Measurements from ENCODE around the gene ACSL3.
"Not testable (repeated sequence)": the region's sequence is repeated elsewhere in the genome, so short reads cannot be mapped to it uniquely, and the experiment has no call there.

Gene ACSL3

GRCh38 chr2:222860740-222861410 is at the start of gene ACSL3:
ACSL3 (plus strand) TSS chr2:222861036; CDS start chr2:222908773, 47,737 bp downstream.
- DNase-seq = peak; percentile 88

GRCh38 chr2:222811828-222812227 is 49.0 kb upstream of the ACSL3 start:
- no peak for DNase-seq

GRCh38 chr2:222813177-222813843 is 47.5 kb upstream of the ACSL3 start:
- no peak for DNase-seq

- DNase-seq = no peak
Observed at GRCh38 chr2:222819722-222820333, 41.0 kb upstream of the ACSL3 start.

- DNase-seq = no peak
Observed at GRCh38 chr2:222823183-222823930, 37.5 kb upstream of the ACSL3 start.

GRCh38 chr2:222825031-222825430 is 35.8 kb upstream of the ACSL3 start:
- DNase-seq = no peak

- DNase-seq = no peak
Observed at GRCh38 chr2:222827417-222827816, 33.4 kb upstream of the ACSL3 start.

- no peak for DNase-seq
Observed at GRCh38 chr2:222828572-222828971, 32.3 kb upstream of the ACSL3 start.

GRCh38 chr2:222830164-222830563 is 30.7 kb upstream of the ACSL3 start:
- no peak for DNase-seq

GRCh38 chr2:222833410-222833809 is 27.4 kb upstream of the ACSL3 start:
- DNase-seq = no peak

GRCh38 chr2:222835143-222835822 is 25.6 kb upstream of the ACSL3 start:
- no peak for DNase-seq

- no peak for DNase-seq
Observed at GRCh38 chr2:222835823-222836151, 25.0 kb upstream of the ACSL3 start.

GRCh38 chr2:222837643-222838056 is 23.2 kb upstream of the ACSL3 start:
- DNase-seq = no peak

- DNase-seq = no peak
Observed at GRCh38 chr2:222840060-222840802, 20.6 kb upstream of the ACSL3 start.

- DNase-seq = no peak
Observed at GRCh38 chr2:222842491-222843174, 18.2 kb upstream of the ACSL3 start.

- DNase-seq = no peak
Observed at GRCh38 chr2:222844323-222844722, 16.5 kb upstream of the ACSL3 start.

GRCh38 chr2:222845314-222845713 is 15.5 kb upstream of the ACSL3 start:
- not testable (repeated sequence) for DNase-seq

- DNase-seq = no peak
Observed at GRCh38 chr2:222846003-222846402, 14.8 kb upstream of the ACSL3 start.

GRCh38 chr2:222848031-222848430 is 12.8 kb upstream of the ACSL3 start:
- DNase-seq = not testable (repeated sequence)

GRCh38 chr2:222848862-222849261 is 12.0 kb upstream of the ACSL3 start:
- no peak for DNase-seq

- no peak for DNase-seq
Observed at GRCh38 chr2:222851956-222852617, 8.7 kb upstream of the ACSL3 start.
